ENCODE data around the gene COG8. TPM values are rescaled to one million over a fixed set of nuclear protein-coding genes. Genes with fewer than 3 reads are reported as not detected.

COG8 gene
- total and polyA plus RNA-seq, 4 donors: 11.2 to 37.4 (median 24.2) TPM

GRCh38 chr16:69350536-69351133, 11.3 kb upstream of the COG8 start:
- peaks cover 3 to 11% (median 8%) of the 10 kb centered on the region in 4 donors for H3K4me1 ChIP-seq (ENCODE audit: control insufficient read depth in 4 of 4, insufficient read depth in 4 of 4, low read length in 3 of 4)
- H3K9me3 ChIP-seq (ENCODE audit: control insufficient read depth in 4 of 4, low read length in 3 of 4): no peaks in the 10 kb centered on the region
- no peak overlapping the region for H3K4me3 ChIP-seq (ENCODE audit: low read depth in 1 of 3, low read length in 3 of 3)
- H3K27ac ChIP-seq (ENCODE audit: low read depth in 1 of 2, low read length in 2 of 2): no peak overlapping the region
- no peaks in the 10 kb centered on the region for H3K27me3 ChIP-seq (ENCODE audit: control insufficient read depth in 4 of 4, insufficient read depth in 4 of 4, low read length in 3 of 4)
- H3K9ac ChIP-seq (ENCODE audit: low read depth in 1 of 2, low read length in 2 of 2): no peak overlapping the region
- 64% methylated on average over 6 of the region's 6 CpGs for WGBS
- TF ChIP-seq, protein P1, sequence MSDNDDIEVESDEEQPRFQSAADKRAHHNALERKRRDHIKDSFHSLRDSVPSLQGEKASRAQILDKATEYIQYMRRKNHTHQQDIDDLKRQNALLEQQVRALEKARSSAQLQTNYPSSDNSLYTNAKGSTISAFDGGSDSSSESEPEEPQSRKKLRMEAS (IDR thresholded peaks at IDR 0.05): no peak
- TF ChIP-seq RXRA (IDR thresholded peaks at IDR 0.05) (no peak), ZBTB33 (IDR thresholded peaks at IDR 0.05) (no peak), YY1 (IDR thresholded peaks at IDR 0.05) (no peak), ATF3 (IDR thresholded peaks at IDR 0.05) (no peak)
- DNase-seq (ENCODE audit: low spot score): no peak
- H3K36me3 ChIP-seq (ENCODE audit: control insufficient read depth in 4 of 4, insufficient read depth in 3 of 4, low read depth in 1 of 4, low read length in 3 of 4): peaks cover 0 to 10% (median 4%) of the 10 kb centered on the region in 4 donors

DNA sequence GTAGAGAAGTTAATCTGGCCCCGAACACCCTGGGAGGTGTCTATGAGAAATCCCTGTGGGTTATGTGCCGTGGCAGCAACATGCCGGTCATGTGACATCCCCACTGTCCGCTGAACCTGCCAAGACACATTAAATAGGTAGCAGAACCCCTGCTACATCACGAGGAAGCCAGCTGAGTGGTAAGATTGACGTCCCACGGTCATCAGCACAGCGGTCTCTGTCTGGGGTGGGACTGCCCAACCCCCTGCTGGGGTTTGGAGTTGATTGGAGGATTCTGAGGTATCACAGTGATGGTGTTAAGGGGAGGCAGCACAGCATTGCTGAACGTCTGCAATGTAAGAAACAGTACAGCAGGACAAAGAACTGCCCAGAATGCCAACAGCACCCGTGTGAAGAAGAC, 10.2 kb upstream of the COG8 start:
- H3K27ac ChIP-seq (ENCODE audit: low read depth in 1 of 2, low read length in 2 of 2): no peak overlapping the region
- H3K4me1 ChIP-seq (ENCODE audit: control insufficient read depth in 4 of 4, insufficient read depth in 4 of 4, low read length in 3 of 4): peaks cover 3 to 11% (median 8%) of the 10 kb centered on the region in 4 donors
- peaks cover 0 to 6% (median 2%) of the 10 kb centered on the region in 4 donors for H3K36me3 ChIP-seq (ENCODE audit: control insufficient read depth in 4 of 4, insufficient read depth in 3 of 4, low read depth in 1 of 4, low read length in 3 of 4)
- TF ChIP-seq REST (IDR thresholded peaks at IDR 0.05) (no peak), YY1 (IDR thresholded peaks at IDR 0.05) (no peak), NR2F2 (IDR thresholded peaks at IDR 0.05) (no peak)
- H3K9me3 ChIP-seq (ENCODE audit: control insufficient read depth in 4 of 4, low read length in 3 of 4): no peaks in the 10 kb centered on the region
- 94% methylated on average over 10 of the region's 10 CpGs for WGBS
- no peaks in the 10 kb centered on the region for H3K27me3 ChIP-seq (ENCODE audit: control insufficient read depth in 4 of 4, insufficient read depth in 4 of 4, low read length in 3 of 4)
- H3K4me3 ChIP-seq (ENCODE audit: low read depth in 1 of 3, low read length in 3 of 3): no peak overlapping the region
- H3K9ac ChIP-seq (ENCODE audit: low read depth in 1 of 2, low read length in 2 of 2): no peak overlapping the region
- DNase-seq (ENCODE audit: low spot score): no peak

DNA sequence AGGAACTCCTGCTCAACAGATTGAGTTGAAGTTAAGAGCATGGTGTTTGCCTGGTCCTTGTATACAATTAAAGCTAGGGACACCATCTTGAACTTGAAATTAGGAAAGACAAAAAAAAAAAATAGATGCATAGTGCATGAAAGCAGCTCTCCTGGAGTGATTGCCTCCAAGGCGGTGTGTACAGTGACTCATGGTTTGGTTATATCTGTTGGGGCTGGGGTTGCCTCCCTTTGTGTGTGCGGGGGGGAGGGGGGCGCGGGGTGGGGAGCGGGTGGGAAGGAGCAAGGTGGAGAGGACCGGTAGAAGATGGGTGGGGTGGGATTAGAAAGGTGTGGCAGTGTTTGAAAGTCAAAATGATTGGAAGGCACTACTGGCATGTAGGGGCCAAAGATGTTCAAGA, 8.9 kb upstream of the COG8 start:
- Histone ChIP-seq H3K4me1 (ENCODE audit: control insufficient read depth in 4 of 4, insufficient read depth in 4 of 4, low read length in 3 of 4) (peaks cover 3 to 11% (median 8%) of the 10 kb centered on the region in 4 donors), H3K27me3 (ENCODE audit: control insufficient read depth in 4 of 4, insufficient read depth in 4 of 4, low read length in 3 of 4) (no peaks in the 10 kb centered on the region), H3K9ac (ENCODE audit: low read depth in 1 of 2, low read length in 2 of 2) (no peak overlapping the region), H3K36me3 (ENCODE audit: control insufficient read depth in 4 of 4, insufficient read depth in 3 of 4, low read depth in 1 of 4, low read length in 3 of 4) (peaks cover 1 to 13% (median 7%) of the 10 kb centered on the region in 4 donors), H3K27ac (ENCODE audit: low read depth in 1 of 2, low read length in 2 of 2) (no peak overlapping the region), H3K4me3 (ENCODE audit: low read depth in 1 of 3, low read length in 3 of 3) (no peak overlapping the region), H3K9me3 (ENCODE audit: control insufficient read depth in 4 of 4, low read length in 3 of 4) (no peaks in the 10 kb centered on the region)
- no peak for DNase-seq (ENCODE audit: low spot score)
- WGBS: 97% methylated on average over 6 of the region's 6 CpGs
- TF ChIP-seq ZBTB33 (IDR thresholded peaks at IDR 0.05) (no peak), ATF3 (IDR thresholded peaks at IDR 0.05) (no peak), FOXA1 (IDR thresholded peaks at IDR 0.05) (no peak), SP1 (IDR thresholded peaks at IDR 0.05) (no peak), FOXA2 (IDR thresholded peaks at IDR 0.05) (no peak), JUND (IDR thresholded peaks at IDR 0.05) (no peak), HNF4A (conservative IDR thresholded peaks at IDR 0.05) (no peak), NR2F2 (IDR thresholded peaks at IDR 0.05) (no peak), RXRA (IDR thresholded peaks at IDR 0.05) (no peak), TAF1 (conservative IDR thresholded peaks at IDR 0.05) (no peak), RAD21 (IDR thresholded peaks at IDR 0.05) (no peak), GABPA (IDR thresholded peaks at IDR 0.05 in 1 of 2, conservative IDR thresholded peaks at IDR 0.05 in 1 of 2) (no peak), EGR1 (IDR thresholded peaks at IDR 0.05; ENCODE audit: low read depth in 2 of 2) (no peak), HNF4G (IDR thresholded peaks at IDR 0.05) (no peak)
- TF ChIP-seq, protein P2, sequence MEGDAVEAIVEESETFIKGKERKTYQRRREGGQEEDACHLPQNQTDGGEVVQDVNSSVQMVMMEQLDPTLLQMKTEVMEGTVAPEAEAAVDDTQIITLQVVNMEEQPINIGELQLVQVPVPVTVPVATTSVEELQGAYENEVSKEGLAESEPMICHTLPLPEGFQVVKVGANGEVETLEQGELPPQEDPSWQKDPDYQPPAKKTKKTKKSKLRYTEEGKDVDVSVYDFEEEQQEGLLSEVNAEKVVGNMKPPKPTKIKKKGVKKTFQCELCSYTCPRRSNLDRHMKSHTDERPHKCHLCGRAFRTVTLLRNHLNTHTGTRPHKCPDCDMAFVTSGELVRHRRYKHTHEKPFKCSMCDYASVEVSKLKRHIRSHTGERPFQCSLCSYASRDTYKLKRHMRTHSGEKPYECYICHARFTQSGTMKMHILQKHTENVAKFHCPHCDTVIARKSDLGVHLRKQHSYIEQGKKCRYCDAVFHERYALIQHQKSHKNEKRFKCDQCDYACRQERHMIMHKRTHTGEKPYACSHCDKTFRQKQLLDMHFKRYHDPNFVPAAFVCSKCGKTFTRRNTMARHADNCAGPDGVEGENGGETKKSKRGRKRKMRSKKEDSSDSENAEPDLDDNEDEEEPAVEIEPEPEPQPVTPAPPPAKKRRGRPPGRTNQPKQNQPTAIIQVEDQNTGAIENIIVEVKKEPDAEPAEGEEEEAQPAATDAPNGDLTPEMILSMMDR (IDR thresholded peaks at IDR 0.05; ENCODE audit: low read depth, low read length, missing input control): no peak
